ENCODE measurements around the gene VTA1.

GRCh38 chr6:142112451-142113061 lies 34.5 kb upstream of the VTA1 start:
- TF ChIP-seq EP300 (IDR thresholded peaks at IDR 0.05) (no peak), POLR2A (IDR thresholded peaks at IDR 0.05) (no peak), CTCF (IDR thresholded peaks at IDR 0.05) (peak in 3 of 4 experiments; percentile 41 to 55 (median 45)), POLR2AphosphoS5 (IDR thresholded peaks at IDR 0.05) (no peak)
